GM12801 (cell line): ENCODE data around the gene LMX1A.

Source experiments
- TF ChIP-seq, protein P1 (sequence below): IDR thresholded peaks from one replicate; pipeline ENCODE4 v1.5.1; 2011; ENCODE audit warnings: control low read depth; ENCODE audit not compliant: insufficient read length; ENCODE audit errors: extremely low read depth

Gene LMX1A

DNA sequence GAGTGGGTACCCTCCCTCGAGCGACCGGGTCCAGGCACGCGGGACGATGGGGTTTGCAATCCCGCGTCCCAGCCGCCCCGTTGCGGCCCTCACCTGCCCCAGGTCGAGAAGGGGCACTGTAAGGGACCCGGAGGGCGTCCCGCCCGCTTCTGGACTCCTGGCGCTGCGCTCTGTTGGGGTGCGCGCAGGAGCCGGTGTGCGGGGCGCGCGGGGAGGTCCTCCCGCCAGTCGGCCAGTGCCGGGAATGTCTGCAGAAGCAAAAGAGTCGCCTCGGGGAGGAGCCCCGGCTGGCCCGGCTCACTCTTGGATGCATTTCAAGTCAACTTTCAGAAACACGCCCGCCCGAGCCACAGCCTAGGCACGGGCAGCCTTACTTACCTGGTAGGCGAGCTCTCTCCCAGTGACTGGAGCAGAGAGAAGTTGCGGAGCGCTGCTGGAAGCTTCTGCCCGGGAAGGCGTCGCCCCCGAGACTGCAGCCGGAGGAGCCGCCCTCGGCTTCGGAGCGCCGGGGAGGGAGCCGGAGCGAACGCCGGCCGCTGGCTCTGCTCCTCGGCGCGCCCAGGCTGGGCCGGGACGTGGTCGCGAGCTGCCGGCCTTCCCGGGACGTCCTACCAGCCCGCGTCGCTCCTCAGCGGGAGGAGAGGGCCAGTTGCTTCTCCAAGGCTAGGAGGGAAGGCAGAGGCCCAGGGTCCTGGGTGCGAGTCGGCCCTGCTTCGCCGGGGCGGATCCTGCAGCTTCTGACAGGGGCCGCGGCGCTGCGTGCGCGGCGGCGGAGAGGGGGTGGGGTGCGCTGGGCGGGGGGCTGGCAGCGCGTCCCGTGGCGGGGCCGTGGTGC, at the start of gene LMX1A:
LMX1A (minus strand) TSS at position 739 of the 835 bp plus-strand sequence. CDS start 1,156 bp downstream, outside the sequence.
- TF ChIP-seq, protein P1, sequence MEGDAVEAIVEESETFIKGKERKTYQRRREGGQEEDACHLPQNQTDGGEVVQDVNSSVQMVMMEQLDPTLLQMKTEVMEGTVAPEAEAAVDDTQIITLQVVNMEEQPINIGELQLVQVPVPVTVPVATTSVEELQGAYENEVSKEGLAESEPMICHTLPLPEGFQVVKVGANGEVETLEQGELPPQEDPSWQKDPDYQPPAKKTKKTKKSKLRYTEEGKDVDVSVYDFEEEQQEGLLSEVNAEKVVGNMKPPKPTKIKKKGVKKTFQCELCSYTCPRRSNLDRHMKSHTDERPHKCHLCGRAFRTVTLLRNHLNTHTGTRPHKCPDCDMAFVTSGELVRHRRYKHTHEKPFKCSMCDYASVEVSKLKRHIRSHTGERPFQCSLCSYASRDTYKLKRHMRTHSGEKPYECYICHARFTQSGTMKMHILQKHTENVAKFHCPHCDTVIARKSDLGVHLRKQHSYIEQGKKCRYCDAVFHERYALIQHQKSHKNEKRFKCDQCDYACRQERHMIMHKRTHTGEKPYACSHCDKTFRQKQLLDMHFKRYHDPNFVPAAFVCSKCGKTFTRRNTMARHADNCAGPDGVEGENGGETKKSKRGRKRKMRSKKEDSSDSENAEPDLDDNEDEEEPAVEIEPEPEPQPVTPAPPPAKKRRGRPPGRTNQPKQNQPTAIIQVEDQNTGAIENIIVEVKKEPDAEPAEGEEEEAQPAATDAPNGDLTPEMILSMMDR, result no peak

DNA sequence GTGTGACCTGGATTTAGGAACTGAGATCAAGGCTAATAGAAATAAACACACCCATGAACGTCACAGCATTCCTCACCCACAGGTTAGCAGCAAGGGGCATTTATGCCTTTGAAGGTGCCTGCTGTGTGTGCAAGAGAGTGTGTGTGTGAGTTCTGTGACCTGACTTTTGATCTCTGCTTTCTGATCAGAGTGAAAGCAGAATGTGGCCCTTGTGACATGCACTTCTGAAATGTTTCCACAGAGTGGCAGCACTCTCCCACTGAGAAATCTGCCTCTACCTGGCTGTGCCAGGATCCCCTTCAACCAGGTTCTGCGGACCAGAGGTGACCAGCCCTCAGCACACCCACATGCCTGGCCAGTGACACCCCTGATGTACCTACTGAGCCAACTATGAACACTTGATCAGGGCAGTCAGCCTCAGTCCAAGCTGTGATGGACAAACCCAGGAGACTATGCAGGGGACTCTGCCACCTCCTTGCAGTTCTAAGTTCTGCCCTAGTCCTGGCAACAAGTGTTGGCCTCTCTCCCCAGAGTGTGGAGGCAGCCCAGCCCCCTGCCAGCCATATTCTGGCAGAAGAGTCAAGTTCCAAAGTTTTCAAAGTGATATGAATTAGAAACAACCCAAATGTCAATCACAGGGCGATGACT, 47.4 kb upstream of the LMX1A start:
- TF ChIP-seq, protein P1, result no peak

GRCh38 chr1:165402517-165403111, 46.1 kb upstream of the LMX1A start:
- TF ChIP-seq, protein P1, result no peak

GRCh38 chr1:165397944-165398343, 41.4 kb upstream of the LMX1A start:
- TF ChIP-seq, protein P1, result no peak

DNA sequence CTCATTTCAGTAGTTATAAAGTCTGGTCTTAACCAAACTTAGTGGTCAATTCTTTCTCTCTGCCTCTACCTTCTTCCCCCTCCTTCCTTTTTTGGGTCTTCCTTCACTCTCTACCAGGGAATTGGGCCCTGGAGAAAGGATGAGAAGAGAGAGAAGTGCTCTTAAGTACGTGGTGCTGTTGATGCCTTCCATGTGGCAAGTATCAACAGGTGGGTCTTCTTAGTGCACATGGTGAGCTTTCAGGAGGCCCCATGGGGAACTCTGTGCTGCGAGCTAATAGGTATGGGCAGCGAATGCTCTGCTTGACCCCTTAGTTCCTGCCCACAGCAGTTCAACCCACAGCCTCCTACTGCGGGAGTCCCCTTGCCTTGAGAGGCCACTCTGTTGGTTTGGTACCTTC, 39.4 kb upstream of the LMX1A start:
- TF ChIP-seq, protein P1, result no peak

- TF ChIP-seq, protein P1, result no peak
Observed at GRCh38 chr1:165395478-165395877, 39.0 kb upstream of the LMX1A start.
